ENCODE results near the gene MARCO. TPM values are rescaled to one million over a fixed set of nuclear protein-coding genes. Genes with fewer than 3 reads are reported as not detected.
A peak's percentile ranks its signal among the peaks of the same experiment; 100 is the strongest.

The MARCO gene
- total RNA-seq, 1 experiment from 2014 or later, result not detected

- Histone ChIP-seq H3K4me1 (ENCODE audit: insufficient read depth, low read length) (no peaks in the 10 kb centered on the region), H3K23ac (ENCODE audit: insufficient read length, low read depth, low read length) (no peak overlapping the region), H2BK12ac (ENCODE audit: insufficient read length, low read depth, low read length) (no peak overlapping the region), H3K18ac (ENCODE audit: insufficient read length, low read depth, low read length) (no peak overlapping the region), H3K14ac (ENCODE audit: insufficient read depth, low read length) (peak overlapping the region; percentile 40; the same call in 1 of the 2 replicates), H2AFZ (ENCODE audit: low read length) (no peak overlapping the region), H4K91ac (ENCODE audit: insufficient read length, low read depth, low read length) (no peak overlapping the region), H3K9ac (ENCODE audit: extremely low read depth, insufficient read length, low read length) (no peak overlapping the region), H3K4me2 (ENCODE audit: insufficient read depth, insufficient read length, low read length) (no peak overlapping the region), H3K23me2 (ENCODE audit: insufficient read length, low read depth, low read length, poor library complexity, severe bottlenecking) (no peaks in the 10 kb centered on the region), H2BK20ac (ENCODE audit: low read depth, low read length, poor library complexity, severe bottlenecking) (no peak overlapping the region), H3K4ac (ENCODE audit: low read depth, low read length) (no peak overlapping the region), H3K27me3 (ENCODE audit: insufficient read depth, low read length) (no peaks in the 10 kb centered on the region; the same call in 1 of the 2 replicates), H3T11ph (ENCODE audit: low read length) (no peak overlapping the region), H4K8ac (replicated peaks; ENCODE audit: insufficient read length, low read depth, low read length) (no peak overlapping the region), H2BK120ac (ENCODE audit: low read depth, low read length, poor library complexity, severe bottlenecking) (no peak overlapping the region), H3K9me3 (ENCODE audit: control insufficient read depth, low read depth, low read length) (no peaks in the 10 kb centered on the region), H2AK5ac (ENCODE audit: insufficient read length, low read length) (no peak overlapping the region), H2BK5ac (ENCODE audit: insufficient read length, low read length) (no peak overlapping the region), H4K20me1 (ENCODE audit: control insufficient read depth, insufficient read depth, insufficient read length) (no peaks in the 10 kb centered on the region), H4K5ac (ENCODE audit: insufficient read length, low read depth, low read length) (no peak overlapping the region), H3K79me2 (ENCODE audit: insufficient read depth, low read length) (no peaks in the 10 kb centered on the region), H2BK15ac (ENCODE audit: low read depth, low read length) (no peak overlapping the region), H3K27ac (ENCODE audit: insufficient read length, low read depth, low read length) (no peak overlapping the region), H3K56ac (ENCODE audit: insufficient read length, low read depth, low read length) (no peak overlapping the region), H3K79me1 (ENCODE audit: insufficient read depth, low read depth, low read length, poor library complexity, severe bottlenecking) (no peaks in the 10 kb centered on the region)
- Mint-ChIP-seq H3K36me3 (ENCODE audit: insufficient read depth in 1 of 3, low read depth in 3 of 3) (no peaks in the 10 kb centered on the region), H3K4me3 (no peak overlapping the region), H3K27ac (no peak overlapping the region), H3K4me1 (peaks cover 6 to 7% of the 10 kb centered on the region in 2 experiments), H3K9me3 (peaks cover 3 to 11% of the 10 kb centered on the region in 2 experiments; a peak in 3 of 5 replicates), H3K27me3 (ENCODE audit: low read depth) (peaks cover 94% of the 10 kb centered on the region)
- TF ChIP-seq, protein P1, sequence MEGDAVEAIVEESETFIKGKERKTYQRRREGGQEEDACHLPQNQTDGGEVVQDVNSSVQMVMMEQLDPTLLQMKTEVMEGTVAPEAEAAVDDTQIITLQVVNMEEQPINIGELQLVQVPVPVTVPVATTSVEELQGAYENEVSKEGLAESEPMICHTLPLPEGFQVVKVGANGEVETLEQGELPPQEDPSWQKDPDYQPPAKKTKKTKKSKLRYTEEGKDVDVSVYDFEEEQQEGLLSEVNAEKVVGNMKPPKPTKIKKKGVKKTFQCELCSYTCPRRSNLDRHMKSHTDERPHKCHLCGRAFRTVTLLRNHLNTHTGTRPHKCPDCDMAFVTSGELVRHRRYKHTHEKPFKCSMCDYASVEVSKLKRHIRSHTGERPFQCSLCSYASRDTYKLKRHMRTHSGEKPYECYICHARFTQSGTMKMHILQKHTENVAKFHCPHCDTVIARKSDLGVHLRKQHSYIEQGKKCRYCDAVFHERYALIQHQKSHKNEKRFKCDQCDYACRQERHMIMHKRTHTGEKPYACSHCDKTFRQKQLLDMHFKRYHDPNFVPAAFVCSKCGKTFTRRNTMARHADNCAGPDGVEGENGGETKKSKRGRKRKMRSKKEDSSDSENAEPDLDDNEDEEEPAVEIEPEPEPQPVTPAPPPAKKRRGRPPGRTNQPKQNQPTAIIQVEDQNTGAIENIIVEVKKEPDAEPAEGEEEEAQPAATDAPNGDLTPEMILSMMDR (conservative IDR thresholded peaks at IDR 0.05), result no peak
- no CpG with 5 or more reads among the region's 2 CpGs for WGBS (ENCODE audit: extremely low coverage, insufficient read length, low lambda C conversion rate)
- DNase-seq, result peak; percentile 18
Observed at GRCh38 chr2:118978064-118978463, 36.1 kb downstream of the MARCO start.
